Progenitor cell of endocrine pancreas (in vitro differentiated cells): ENCODE measurements around the gene RASEF. TPM values are rescaled to one million over a fixed set of nuclear protein-coding genes. Genes with fewer than 3 reads are reported as not detected.

Experiments used
- DNase-seq: peaks from one replicate; pipeline ENCODE4 v3.0.0; 2021; ENCODE audit warnings: low spot score; ENCODE audit not compliant: unreplicated experiment
- H3K27ac Mint-ChIP-seq: 2 replicates; pipeline ENCODE4 v1.8.0; 2021; ENCODE audit warnings: mild to moderate bottlenecking, moderate library complexity, mixed read lengths
- H3K27me3 Mint-ChIP-seq: 2 replicates; pipeline ENCODE4 v1.8.0; 2021; ENCODE audit warnings: mixed read lengths
- H3K36me3 Mint-ChIP-seq: 2 replicates; pipeline ENCODE4 v1.8.0; 2022; ENCODE audit warnings: mixed read lengths; ENCODE audit not compliant: insufficient read depth
- H3K4me1 Mint-ChIP-seq: 2 replicates; pipeline ENCODE4 v1.8.0; 2021; ENCODE audit warnings: low read depth, mixed read lengths
- H3K4me3 Mint-ChIP-seq: 2 replicates; pipeline ENCODE4 v1.8.0; 2021; ENCODE audit warnings: low read depth, mild to moderate bottlenecking, moderate library complexity, mixed read lengths
- H3K9me3 Mint-ChIP-seq: 2 replicates; pipeline ENCODE4 v1.8.0; 2021; ENCODE audit warnings: low read depth, mixed read lengths
- total RNA-seq: library from RNA; stranded (reverse); gene quantifications from 2 replicates; pipeline ENCODE4 v1.2.1, GENCODE V29; 2021
- TF ChIP-seq, protein P1 (sequence below): fragments of 200-600 bp; sonication (generic); IDR thresholded peaks from one replicate; pipeline ENCODE4 v1.5.0; 2021; ENCODE audit warnings: antibody characterized with exemption, mild to moderate bottlenecking; ENCODE audit not compliant: unreplicated experiment

RASEF gene
- total RNA-seq, 1 donor from 2014 or later: 13.1 TPM

DNA sequence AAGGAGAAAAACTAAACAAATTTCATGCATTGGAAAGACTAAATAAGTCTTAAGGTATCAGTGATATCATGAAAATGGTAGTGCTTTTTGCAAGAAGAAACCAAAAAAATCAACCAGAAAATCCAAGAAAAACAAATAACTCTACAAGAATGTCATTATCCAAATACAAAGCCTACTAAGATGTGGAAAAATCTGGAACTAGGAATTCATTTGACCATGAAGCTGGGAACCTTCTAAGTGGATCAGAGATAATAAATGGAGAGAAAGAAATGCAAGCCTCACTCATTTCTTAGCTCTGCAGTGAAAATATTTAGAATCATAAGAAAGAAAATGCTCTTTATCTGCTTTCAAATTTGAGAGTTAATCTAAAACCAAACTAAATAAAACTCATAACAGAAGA, 51.3 kb downstream of the RASEF start:
- Mint-ChIP-seq H3K36me3 (peaks cover 16% of the 10 kb centered on the region), H3K4me1 (peaks cover 4% of the 10 kb centered on the region), H3K4me3 (no peak overlapping the region), H3K27ac (peak overlapping the region; percentile 12), H3K9me3 (no peaks in the 10 kb centered on the region), H3K27me3 (peaks cover 6% of the 10 kb centered on the region)
- TF ChIP-seq, protein P1, sequence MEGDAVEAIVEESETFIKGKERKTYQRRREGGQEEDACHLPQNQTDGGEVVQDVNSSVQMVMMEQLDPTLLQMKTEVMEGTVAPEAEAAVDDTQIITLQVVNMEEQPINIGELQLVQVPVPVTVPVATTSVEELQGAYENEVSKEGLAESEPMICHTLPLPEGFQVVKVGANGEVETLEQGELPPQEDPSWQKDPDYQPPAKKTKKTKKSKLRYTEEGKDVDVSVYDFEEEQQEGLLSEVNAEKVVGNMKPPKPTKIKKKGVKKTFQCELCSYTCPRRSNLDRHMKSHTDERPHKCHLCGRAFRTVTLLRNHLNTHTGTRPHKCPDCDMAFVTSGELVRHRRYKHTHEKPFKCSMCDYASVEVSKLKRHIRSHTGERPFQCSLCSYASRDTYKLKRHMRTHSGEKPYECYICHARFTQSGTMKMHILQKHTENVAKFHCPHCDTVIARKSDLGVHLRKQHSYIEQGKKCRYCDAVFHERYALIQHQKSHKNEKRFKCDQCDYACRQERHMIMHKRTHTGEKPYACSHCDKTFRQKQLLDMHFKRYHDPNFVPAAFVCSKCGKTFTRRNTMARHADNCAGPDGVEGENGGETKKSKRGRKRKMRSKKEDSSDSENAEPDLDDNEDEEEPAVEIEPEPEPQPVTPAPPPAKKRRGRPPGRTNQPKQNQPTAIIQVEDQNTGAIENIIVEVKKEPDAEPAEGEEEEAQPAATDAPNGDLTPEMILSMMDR: no peak
- no peak for DNase-seq

DNA sequence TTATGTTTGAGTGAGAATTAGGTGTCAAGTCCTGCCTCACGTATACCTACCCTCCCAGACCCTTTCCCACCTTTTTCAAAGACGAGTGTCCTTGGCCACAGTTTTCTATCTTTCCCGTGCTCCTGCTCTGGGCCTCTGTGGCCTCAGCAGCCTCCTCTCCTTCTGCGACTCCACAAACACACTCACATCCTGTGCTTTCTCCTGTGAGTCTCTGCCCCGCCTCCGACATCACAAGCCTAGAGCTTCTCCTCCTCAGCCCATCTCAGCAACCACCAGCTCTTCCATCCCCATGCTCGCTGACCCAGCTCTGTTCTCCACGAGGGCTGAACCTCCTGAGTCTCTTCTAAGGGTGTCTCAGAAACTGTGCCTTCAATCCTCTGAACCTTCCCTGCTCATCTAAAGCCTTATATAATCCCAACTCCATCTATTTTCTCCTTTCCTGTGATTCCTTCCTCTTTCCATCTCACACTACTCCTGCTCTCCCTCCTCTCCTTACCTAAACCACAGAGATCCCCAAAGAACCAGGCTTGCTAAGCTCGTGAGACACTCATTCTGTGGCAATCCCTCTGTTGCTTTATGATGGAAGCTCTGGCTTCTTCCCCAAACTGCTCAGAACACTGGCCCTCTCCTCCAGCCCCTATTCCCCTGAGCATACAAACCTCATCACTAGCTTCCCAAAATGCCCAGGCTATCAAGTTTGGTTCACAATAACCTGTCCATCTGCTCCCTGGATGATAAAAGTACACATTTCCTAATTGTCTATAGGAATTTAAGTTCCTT, 55.2 kb downstream of the RASEF start:
- H3K4me3 Mint-ChIP-seq: no peak overlapping the region
- peaks cover 16% of the 10 kb centered on the region for H3K36me3 Mint-ChIP-seq
- peak overlapping the region; percentile 15 for H3K27ac Mint-ChIP-seq
- no peaks in the 10 kb centered on the region for H3K9me3 Mint-ChIP-seq
- peaks cover 2% of the 10 kb centered on the region for H3K4me1 Mint-ChIP-seq
- H3K27me3 Mint-ChIP-seq: peaks cover 6% of the 10 kb centered on the region
- TF ChIP-seq, protein P1: no peak
- no peak for DNase-seq

- peaks cover 2% of the 10 kb centered on the region for H3K4me1 Mint-ChIP-seq
- H3K36me3 Mint-ChIP-seq: peaks cover 15% of the 10 kb centered on the region
- H3K9me3 Mint-ChIP-seq: no peaks in the 10 kb centered on the region
- no peak for DNase-seq
- TF ChIP-seq, protein P1: no peak
- no peak overlapping the region for H3K4me3 Mint-ChIP-seq
- no peak overlapping the region for H3K27ac Mint-ChIP-seq
- H3K27me3 Mint-ChIP-seq: peaks cover 6% of the 10 kb centered on the region
Observed at GRCh38 chr9:83006378-83006777, 56.6 kb downstream of the RASEF start.

DNA sequence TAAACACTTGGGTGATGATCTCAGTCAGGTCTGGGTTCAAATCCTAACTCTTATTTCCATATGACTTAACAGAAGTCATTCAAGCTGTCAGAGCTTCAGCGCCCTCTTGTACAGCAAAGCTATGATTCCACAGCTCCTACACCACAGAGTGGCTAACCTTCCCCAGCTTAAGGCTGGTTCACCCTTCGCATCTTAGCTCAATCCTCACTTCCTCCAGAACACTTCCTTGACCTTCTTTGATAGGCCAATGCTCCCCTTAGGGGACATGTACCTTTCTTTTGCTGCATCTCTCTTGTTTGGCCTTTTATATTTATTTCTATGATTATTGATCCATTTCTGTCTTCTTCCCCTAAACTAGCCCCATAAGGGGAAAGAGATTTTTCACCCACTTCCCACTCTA, 57.0 kb downstream of the RASEF start:
- no peak for DNase-seq
- Mint-ChIP-seq H3K27ac (no peak overlapping the region), H3K9me3 (no peaks in the 10 kb centered on the region), H3K4me3 (no peak overlapping the region), H3K27me3 (peaks cover 6% of the 10 kb centered on the region), H3K36me3 (peaks cover 15% of the 10 kb centered on the region), H3K4me1 (peaks cover 2% of the 10 kb centered on the region)
- TF ChIP-seq, protein P1: no peak

DNA sequence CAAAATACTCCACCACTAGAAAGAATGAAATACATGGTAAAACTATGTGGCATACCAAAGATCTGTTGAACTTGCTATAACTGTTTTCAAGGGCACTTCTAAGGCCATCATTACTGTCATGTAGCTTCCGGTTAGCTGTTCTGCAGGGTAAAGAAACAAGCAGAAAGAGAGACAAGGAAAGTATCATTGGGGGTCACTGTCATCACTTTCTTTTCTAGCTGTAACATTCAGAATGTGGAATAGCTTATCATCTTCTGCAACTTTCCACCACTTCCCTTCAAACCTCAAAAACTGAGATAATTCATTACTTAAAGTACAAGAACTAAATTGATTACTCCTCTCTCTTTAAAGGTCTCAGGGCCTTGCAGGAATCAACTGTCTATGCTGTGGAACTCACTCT, 57.6 kb downstream of the RASEF start:
- Mint-ChIP-seq H3K36me3 (peaks cover 15% of the 10 kb centered on the region), H3K4me1 (peaks cover 2% of the 10 kb centered on the region), H3K4me3 (no peak overlapping the region)

More for the DNA sequence above, 57.6 kb downstream of the RASEF start:
- no peaks in the 10 kb centered on the region for H3K9me3 Mint-ChIP-seq
- TF ChIP-seq, protein P1: no peak
- no peak overlapping the region for H3K27ac Mint-ChIP-seq
- H3K27me3 Mint-ChIP-seq: peaks cover 6% of the 10 kb centered on the region
- no peak for DNase-seq
